Endothelial cell of umbilical vein (primary cell): ENCODE measurements around the gene SNAP25. TPM values are rescaled to one million over a fixed set of nuclear protein-coding genes. Genes with fewer than 3 reads are reported as not detected.

Source experiments
- BruUV-seq: library from RNA; stranded (reverse); fragments of 400-500 nt; replicated peaks from 2 replicates; lab custom pipeline; 2021; lab: Mats Ljungman, UMichigan
- CTCF ChIA-PET: fragments of 300-600, 350-600 bp; sonication (Branson Sonifier 250); formaldehyde crosslinking; loops from one replicate; lab custom pipeline; 2021; ENCODE audit warnings: antibody characterized with exemption, inconsistent platforms; lab: Charles Lee
- POLR2A ChIA-PET: fragments of 300-600, 350-600 bp; sonication (Branson Sonifier 250); formaldehyde crosslinking; loops from one replicate; lab custom pipeline; 2021; ENCODE audit warnings: antibody characterized with exemption, inconsistent platforms; lab: Charles Lee
- DNase-seq: peaks from one replicate; pipeline ENCODE4 v3.0.0-alpha.2; 2011; ENCODE audit warnings: low read depth, low spot score
- FAIRE-seq: peaks from 2 replicates; lab custom pipeline; 2011; peaks lifted over from hg19 to GRCh38; lab: Jason Lieb, UNC
- H2AFZ ChIP-seq: 2 replicates; pipeline ENCODE4 v1.6.0; 2012; ENCODE audit warnings: low read depth, low read length, control low read depth, inconsistent platforms
- H3K27ac ChIP-seq: 2 replicates; pipeline ENCODE4 v1.5.1; 2011; ENCODE audit warnings: low read depth, mild to moderate bottlenecking, control low read depth, low read length, moderate library complexity; ENCODE audit not compliant: insufficient read depth
- H3K27me3 ChIP-seq, 2 experiments: 2 replicates each; pipeline versions ENCODE4 v1.6.0 to v1.6.1; 2011; ENCODE audit warnings: low read length in 2 of 2, mixed read lengths in 1 of 2; ENCODE audit not compliant: control insufficient read depth in 2 of 2, insufficient read depth in 2 of 2
- H3K36me3 ChIP-seq, 2 experiments: 2 replicates in 1 of 2; 3 replicates in 1 of 2; pipeline ENCODE4 v1.5.1; 2011; ENCODE audit warnings: low read length in 2 of 2, mild to moderate bottlenecking in 1 of 2, moderate library complexity in 1 of 2; ENCODE audit not compliant: control insufficient read depth in 2 of 2, insufficient read depth in 2 of 2; ENCODE audit errors: extremely low read depth in 1 of 2
- H3K4me1 ChIP-seq: 3 replicates; pipeline ENCODE4 v1.5.1; 2011; ENCODE audit warnings: mild to moderate bottlenecking, low read length; ENCODE audit not compliant: control insufficient read depth, insufficient read depth; ENCODE audit errors: extremely low read depth
- H3K4me2 ChIP-seq: 2 replicates; pipeline ENCODE4 v1.6.1; 2011; ENCODE audit warnings: low read length, control low read depth, mixed read lengths; ENCODE audit not compliant: insufficient read depth
- H3K4me3 ChIP-seq, 3 experiments: fragments of 200-600 bp in 1 of 3; sonication (generic), shearing (Covaris generic) in 1 of 3; replicated peaks in 1 of 3; 2 replicates each; pipeline ENCODE4 v1.5.1; 2011 to 2016; ENCODE audit warnings: control low read depth in 3 of 3, low read length in 3 of 3, mild to moderate bottlenecking in 2 of 3, inconsistent platforms in 1 of 3, low read depth in 1 of 3, moderate library complexity in 1 of 3; ENCODE audit not compliant: insufficient read depth in 1 of 3
- H3K79me2 ChIP-seq: 2 replicates; pipeline ENCODE4 v1.6.0; 2012; ENCODE audit warnings: low read length, inconsistent platforms; ENCODE audit not compliant: control insufficient read depth, insufficient read depth
- H3K9ac ChIP-seq: replicated peaks from 2 replicates; pipeline ENCODE3; 2011; ENCODE audit warnings: low read length, control low read depth; ENCODE audit not compliant: insufficient read depth; ENCODE audit errors: extremely low read depth
- H3K9me1 ChIP-seq: replicated peaks from 3 replicates; pipeline ENCODE4 v1.6.0; 2011; ENCODE audit warnings: mild to moderate bottlenecking, low read length; ENCODE audit not compliant: control insufficient read depth, insufficient read depth; ENCODE audit errors: extremely low read depth
- H3K9me3 ChIP-seq: replicated peaks from 2 replicates; pipeline ENCODE4 v1.5.1; 2012; ENCODE audit warnings: low read length, inconsistent platforms; ENCODE audit not compliant: control insufficient read depth, insufficient read depth
- H4K20me1 ChIP-seq: replicated peaks from 2 replicates; pipeline ENCODE3; 2011; ENCODE audit warnings: mild to moderate bottlenecking, low read length; ENCODE audit not compliant: control insufficient read depth, insufficient read depth; ENCODE audit errors: extremely low read depth
- CTCF ChIP-seq, 2 donors: IDR thresholded peaks; 1 replicate in 1 of 2; 2 replicates in 1 of 2; pipeline ENCODE4 v1.5.1; 2011; ENCODE audit warnings: low read length in 2 of 2, mild to moderate bottlenecking in 2 of 2, moderate library complexity in 2 of 2, control low read depth in 1 of 2, inconsistent platforms in 1 of 2, low read depth in 1 of 2; ENCODE audit not compliant: insufficient read depth in 1 of 2; ENCODE audit errors: extremely low read depth in 1 of 2
- EZH2 ChIP-seq: IDR thresholded peaks from 2 replicates; pipeline ENCODE4 v1.6.1; 2012; ENCODE audit warnings: borderline replicate concordance, low read depth, mild to moderate bottlenecking, moderate library complexity, low read length, inconsistent platforms; ENCODE audit not compliant: severe bottlenecking
- FOS ChIP-seq: IDR thresholded peaks from 2 replicates; pipeline ENCODE4 v1.6.1; 2011; ENCODE audit warnings: mild to moderate bottlenecking, low read length, moderate library complexity, borderline replicate concordance; ENCODE audit not compliant: insufficient read depth
- GATA2 ChIP-seq: IDR thresholded peaks from 2 replicates; pipeline ENCODE4 v1.7.0; 2011; ENCODE audit warnings: low read depth, mild to moderate bottlenecking, moderate library complexity, mixed read lengths, low read length; ENCODE audit not compliant: insufficient read length, insufficient read depth
- JUN ChIP-seq: IDR thresholded peaks from 2 replicates; pipeline ENCODE4 v1.6.1; 2011; ENCODE audit warnings: borderline replicate concordance, low read depth; ENCODE audit not compliant: insufficient read length, insufficient read depth
- MAX ChIP-seq: IDR thresholded peaks from 2 replicates; pipeline ENCODE4 v1.6.1; 2011; ENCODE audit not compliant: insufficient read depth, insufficient read length
- MYC ChIP-seq: IDR thresholded peaks from one replicate; pipeline ENCODE4 v1.6.1; 2011; ENCODE audit warnings: mild to moderate bottlenecking, low read depth, low read length
- POLR2A ChIP-seq: IDR thresholded peaks from 2 replicates; pipeline ENCODE4 v1.6.1; 2012; ENCODE audit warnings: low read depth, mild to moderate bottlenecking, control low read depth, low read length
- POLR2AphosphoS5 ChIP-seq: IDR thresholded peaks from 2 replicates; pipeline ENCODE4 v1.6.1; 2012; ENCODE audit warnings: low read depth, mild to moderate bottlenecking, control low read depth, low read length, moderate library complexity; ENCODE audit not compliant: insufficient read depth
- dilution Hi-C: fragments of 300-500 bp; cut with MboI; formaldehyde crosslinking; loops from one replicate; pipeline ENCODE4 v1.15.0; 2019; ENCODE audit warnings: low sequenced_read_pairs; ENCODE audit not compliant: extremely low pct_ligation_motif_present
- intact Hi-C: fragments of 100-400 bp; cut with micrococcal nuclease; formaldehyde crosslinking; loops from one replicate; pipeline ENCODE4 v1.10.0; 2022
- polyA plus RNA-seq, 4 experiments: library from polyadenylated mRNA; depleted of rRNA in 3 of 4; stranded (reverse) in 3 of 4; unstranded in 1 of 4; fragments of >200 nt; gene quantifications; 2 replicates each; pipeline versions ENCODE4 v1.2.1 to v1.2.3, GENCODE V29; 2011 to 2012; ENCODE audit warnings: missing spikeins in 1 of 4
- total RNA-seq: library from RNA; stranded (reverse); gene quantifications from 2 replicates; pipeline ENCODE4 v1.2.3, GENCODE V29; 2021

The SNAP25 gene
- total and polyA plus RNA-seq, 2 donors (not counting 3 experiments of a cell fraction or from before 2014, with no cell fraction given): 3.9 to 4.4 TPM

GRCh38 chr20:10286356-10286755, 67.7 kb downstream of the SNAP25 start:
- Histone ChIP-seq H3K4me2 (no peak overlapping the region), H3K9ac (no peak overlapping the region), H3K79me2 (no peaks in the 10 kb centered on the region), H4K20me1 (no peaks in the 10 kb centered on the region), H3K4me1 (no peaks in the 10 kb centered on the region), H2AFZ (no peak overlapping the region), H3K36me3 (no peaks in the 10 kb centered on the region), H3K27ac (no peak overlapping the region), H3K9me1 (no peaks in the 10 kb centered on the region), H3K27me3 (no peaks in the 10 kb centered on the region), H3K4me3 (no peak overlapping the region), H3K9me3 (no peaks in the 10 kb centered on the region)
- DNase-seq (no peak), FAIRE-seq (no peak)
- intact Hi-C loops: no loop called here
- TF ChIP-seq POLR2A (no peak), POLR2AphosphoS5 (no peak), MAX (no peak), FOS (no peak), CTCF (IDR thresholded peaks at IDR 0.05; ENCODE audit: extremely low read depth in 1 of 2, insufficient read depth in 1 of 2, low read depth in 1 of 2, low read length in 2 of 2) (no peak), EZH2 (no peak), MYC (no peak), JUN (no peak), GATA2 (no peak)
- dilution Hi-C loops: no loop called here
- ChIA-PET CTCF (no interaction called here), POLR2A (no interaction called here)
- BruUV-seq: no TSS peak
